NCI-H345 treated with DMSO at 0.1 percent for 48 hours (cell line): ENCODE results near the gene NDUFB4.
"Not testable (repeated sequence)": the region's sequence is repeated elsewhere in the genome, so short reads cannot be mapped to it uniquely, and the experiment has no call there.

Source experiments
- DNase-seq: peaks from one replicate; lab custom pipeline; 2025; ENCODE audit not compliant: unreplicated experiment; lab: John Stamatoyannopoulos, UW

The NDUFB4 gene

GRCh38 chr3:120569222-120570057 lies 26.7 kb upstream of the NDUFB4 start:
- DNase-seq: no peak

DNA sequence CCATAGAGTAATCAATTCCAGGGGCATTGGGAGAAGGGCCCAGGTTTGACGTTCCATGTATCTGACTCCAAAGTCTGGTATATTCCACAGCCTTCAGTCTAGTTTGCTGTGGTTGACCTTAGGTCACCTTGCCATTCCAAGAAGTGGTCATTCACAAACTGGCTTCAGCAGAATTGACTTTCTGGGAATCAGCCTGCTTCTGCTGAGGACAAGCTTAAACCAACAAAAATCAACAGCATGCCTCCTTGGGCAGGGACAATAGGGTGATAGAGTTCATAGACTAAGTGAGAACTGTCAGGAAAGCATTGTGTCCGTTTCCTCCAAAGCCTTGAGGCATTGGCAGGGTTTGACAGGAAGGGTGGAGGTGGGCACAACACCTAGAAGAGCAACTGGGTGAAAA lies 24.1 kb upstream of the NDUFB4 start:
- DNase-seq: no peak

GRCh38 chr3:120587332-120587975 lies 8.7 kb upstream of the NDUFB4 start:
- DNase-seq: no peak

DNA sequence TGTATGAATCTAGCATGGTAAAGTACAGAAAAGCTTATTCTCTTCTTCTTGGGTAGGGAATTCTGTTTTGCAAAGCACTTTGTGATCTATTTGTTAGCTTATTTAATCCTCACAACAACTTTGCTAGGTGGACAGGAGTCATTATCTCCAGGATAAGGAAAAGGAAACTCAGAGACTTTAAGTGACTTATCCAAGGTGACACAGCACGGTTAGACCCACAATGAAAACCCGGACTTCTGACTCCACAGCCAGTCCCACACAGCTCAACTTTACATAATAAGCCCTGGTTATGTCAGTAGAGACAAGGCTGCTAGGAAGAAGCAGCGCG lies 384 bp upstream of the NDUFB4 start:
- DNase-seq: no peak

DNA sequence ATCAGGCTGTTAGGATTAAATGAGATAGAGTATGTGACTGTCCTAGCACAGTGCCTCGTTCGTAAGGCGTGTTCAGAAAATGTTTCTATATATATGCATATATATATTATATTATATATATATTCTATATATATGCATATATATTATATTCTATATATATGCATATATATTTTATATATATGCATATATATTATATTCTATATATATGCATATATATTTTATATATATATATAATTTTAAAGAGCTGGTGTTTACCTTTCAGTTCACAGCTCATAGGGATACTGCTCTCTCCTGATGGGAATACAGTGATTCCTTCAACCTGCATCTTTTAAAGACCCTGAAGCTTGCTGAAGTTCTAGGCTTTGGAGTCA lies 702 bp downstream of the NDUFB4 start:
- DNase-seq: no peak

GRCh38 chr3:120597445-120598049 lies 1.4 kb downstream of the NDUFB4 start:
- no peak for DNase-seq

DNA sequence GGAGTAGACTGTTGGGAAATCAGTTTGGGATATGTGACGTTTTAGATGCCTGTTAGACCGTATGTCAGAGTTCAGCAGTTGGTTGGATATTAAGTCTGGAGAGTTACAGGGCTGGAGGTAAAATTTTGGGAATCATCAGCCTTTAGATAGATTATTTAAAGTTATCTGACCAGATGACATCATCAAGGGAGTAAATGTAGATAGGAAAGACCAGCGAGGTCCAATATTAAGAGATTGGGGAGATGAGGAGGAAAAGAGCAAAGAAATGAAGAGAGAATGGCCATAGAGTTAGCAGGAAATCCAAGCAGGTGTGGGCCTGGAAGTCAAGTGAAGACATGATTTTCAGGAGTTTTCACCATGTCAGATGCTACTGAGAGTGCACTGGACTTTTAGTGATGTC lies 3.1 kb downstream of the NDUFB4 start:
- no peak for DNase-seq

DNA sequence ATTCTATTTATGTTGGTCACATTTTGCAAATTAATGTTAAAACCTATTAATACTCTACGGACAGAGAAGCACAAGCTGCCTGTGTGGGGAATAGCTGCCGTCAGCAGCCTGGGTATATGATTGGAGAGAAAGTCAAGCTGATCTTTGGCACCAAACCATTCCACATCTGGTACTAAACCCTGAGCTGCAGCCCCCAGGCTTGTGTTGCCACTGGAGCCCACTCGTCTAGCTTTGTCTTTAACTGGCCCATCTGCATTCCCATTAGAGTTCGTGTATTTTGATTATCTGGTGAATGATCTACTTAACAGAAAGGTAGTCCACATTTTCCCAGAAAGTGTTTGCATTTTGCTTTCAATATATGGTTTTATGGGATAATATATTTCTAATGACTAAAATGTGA lies 5.4 kb downstream of the NDUFB4 start:
- no peak for DNase-seq

DNA sequence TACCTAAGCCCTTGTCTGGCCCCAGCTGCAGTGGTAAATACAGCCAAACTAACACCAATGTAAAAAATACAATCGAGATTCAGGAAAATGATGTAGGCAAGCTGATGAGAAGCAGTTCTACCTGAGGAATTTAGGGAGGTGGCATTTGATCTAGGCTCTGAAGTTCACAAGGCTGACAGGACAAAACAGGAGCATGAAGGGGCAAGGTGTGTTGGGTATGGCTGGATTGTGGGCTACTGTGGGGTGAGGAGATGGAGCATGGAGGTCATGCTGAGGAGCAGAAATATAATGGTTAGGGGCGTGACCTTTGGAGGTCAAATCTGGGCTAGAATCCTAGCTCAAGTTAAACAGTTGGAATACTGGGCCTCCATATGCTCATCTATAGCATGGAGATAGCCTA lies 6.5 kb downstream of the NDUFB4 start:
- DNase-seq: no peak

GRCh38 chr3:120604382-120604781 lies 8.2 kb downstream of the NDUFB4 start:
- no peak for DNase-seq

DNA sequence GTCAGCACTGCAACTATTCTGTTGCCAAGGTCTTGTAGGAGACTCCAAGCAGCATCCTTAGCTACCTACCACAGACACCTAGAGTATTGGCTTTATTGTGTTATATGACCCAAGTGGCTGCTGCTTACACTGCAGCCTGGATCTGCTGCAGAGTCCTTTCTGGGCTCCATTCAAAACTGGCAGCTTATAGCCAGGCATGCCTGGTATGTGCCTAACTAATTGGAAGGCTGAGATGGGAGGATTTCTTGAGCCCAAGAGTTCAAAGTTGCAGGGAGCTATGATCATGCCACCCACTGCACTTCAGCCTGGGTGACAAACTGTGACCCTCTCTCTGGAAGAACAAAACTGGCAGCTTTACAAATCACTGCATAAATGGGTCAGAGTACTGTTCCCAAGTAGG lies 8.6 kb downstream of the NDUFB4 start:
- no peak for DNase-seq

- no peak for DNase-seq
These were observed 12.4 kb downstream of the NDUFB4 start for GRCh38 chr3:120608506-120608905.

DNA sequence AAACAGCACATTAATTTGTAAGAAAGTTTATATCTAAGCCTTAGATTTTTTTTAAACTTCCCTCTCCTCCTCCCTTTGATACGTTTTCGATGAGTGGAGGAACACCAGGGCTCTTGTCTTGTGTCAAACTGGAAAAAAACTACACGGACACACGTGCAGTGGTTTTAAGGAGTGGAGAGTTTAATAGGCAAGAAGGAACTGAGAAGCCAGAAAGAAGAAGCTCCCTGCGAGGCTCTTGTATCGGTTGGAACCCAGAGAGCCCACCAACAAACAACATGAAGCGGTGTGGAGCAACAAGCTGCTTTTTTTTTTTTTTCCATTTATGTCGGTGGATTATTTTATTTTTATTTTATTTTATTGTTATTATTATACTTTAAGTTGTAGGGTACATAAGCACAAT lies 18.6 kb downstream of the NDUFB4 start:
- DNase-seq: no peak

GRCh38 chr3:120615847-120616609 lies 19.9 kb downstream of the NDUFB4 start:
- no peak for DNase-seq

GRCh38 chr3:120616745-120617144 lies 20.6 kb downstream of the NDUFB4 start:
- not testable (repeated sequence) for DNase-seq

DNA sequence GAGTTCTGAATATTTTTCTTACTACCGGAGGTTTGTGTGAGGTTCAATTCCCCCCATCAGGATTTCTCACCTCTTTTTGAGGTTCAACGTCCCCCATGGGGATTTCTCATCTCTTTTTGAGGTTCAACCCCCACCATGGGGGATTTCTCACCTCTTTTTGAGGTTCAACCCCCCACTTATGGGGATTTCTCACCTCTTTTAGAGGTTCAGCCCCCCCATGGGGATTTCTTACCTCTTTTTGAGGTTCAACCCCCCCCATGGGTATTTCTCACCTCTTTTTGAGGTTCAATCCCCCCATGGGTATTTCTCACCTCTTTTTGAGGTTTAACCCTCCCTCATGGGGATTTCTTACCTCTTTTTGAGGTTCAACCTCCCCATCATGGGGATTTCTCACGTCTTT lies 26.3 kb downstream of the NDUFB4 start:
- no peak for DNase-seq

GRCh38 chr3:120622870-120623726 lies 27.0 kb downstream of the NDUFB4 start:
- no peak for DNase-seq

GRCh38 chr3:120623727-120624093 lies 27.6 kb downstream of the NDUFB4 start:
- DNase-seq: no peak

- no peak for DNase-seq
These were observed 29.0 kb downstream of the NDUFB4 start for GRCh38 chr3:120625159-120625586.

DNA sequence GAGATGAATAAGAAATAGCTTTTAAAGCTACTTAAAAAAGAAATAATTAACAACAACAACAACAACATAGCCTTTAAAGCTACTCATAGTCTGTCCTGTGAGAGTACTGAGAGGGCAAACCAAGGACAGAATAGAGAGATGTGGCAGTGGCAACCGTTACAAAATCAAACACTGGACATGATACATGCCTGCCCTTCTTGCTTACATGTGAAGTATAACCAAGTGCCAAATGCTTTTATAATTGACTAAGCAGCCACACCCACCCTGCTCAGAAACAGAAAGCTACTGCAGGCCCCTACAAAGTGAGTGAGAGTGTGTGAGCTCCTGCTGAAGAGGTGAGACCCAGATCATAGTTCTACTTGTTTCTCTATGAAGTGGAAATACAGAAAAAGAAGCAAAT lies 38.4 kb downstream of the NDUFB4 start:
- no peak for DNase-seq
